Posterior vena cava (tissue), 2 donors: Measurements from ENCODE around the gene OR2T3. TPM values are rescaled to one million over a fixed set of nuclear protein-coding genes. Genes with fewer than 3 reads are reported as not detected.
"Not testable (repeated sequence)": the region's sequence is repeated elsewhere in the genome, so short reads cannot be mapped to it uniquely, and the experiment has no call there.

Experiments used
- DNase-seq: peaks from one replicate; pipeline ENCODE4 v3.0.0-alpha.2; 2020; ENCODE audit warnings: low spot score
- intact Hi-C, 2 donors: fragments of 100-400 bp; cut with DNase I; formaldehyde crosslinking; loops; one replicate each; pipeline versions ENCODE4 v1.14.1 to v1.14.2; 2022 to 2023
- total RNA-seq, 2 donors: library from RNA; stranded (reverse); fragmentation: NEBNext Ultra II Directional; extraction: Animal tissue kit (Norgen Biotek cat#: 25700); gene quantifications; one replicate each; pipeline ENCODE4 v1.2.1, GENCODE V29; 2021
- donor health status: DM: yes; HTN: yes; CAD: no.
- donor health status: DM: yes; HTN: yes; CAD: no.

OR2T3 gene
- total RNA-seq, 2 donors from 2014 or later, result not detected

- intact Hi-C loops, DNase-seq: not testable (repeated sequence)
Measured at GRCh38 chr1:248456635-248457034, 16.5 kb upstream of the OR2T3 start.

- intact Hi-C loops, DNase-seq: not testable (repeated sequence)
Measured at GRCh38 chr1:248459117-248459516, 14.0 kb upstream of the OR2T3 start.

GRCh38 chr1:248471154-248471553 lies 2.0 kb upstream of the OR2T3 start:
- no peak for DNase-seq
- intact Hi-C loops, result no loop called here

- DNase-seq, intact Hi-C loops: not testable (repeated sequence)
Measured at GRCh38 chr1:248472111-248472510, 1.0 kb upstream of the OR2T3 start.

- intact Hi-C loops, DNase-seq: not testable (repeated sequence)
Measured at GRCh38 chr1:248475660-248476059, 2.5 kb downstream of the OR2T3 start.

GRCh38 chr1:248481686-248482579 lies 8.8 kb downstream of the OR2T3 start:
- DNase-seq, intact Hi-C loops: not testable (repeated sequence)

GRCh38 chr1:248488289-248488688 lies 15.1 kb downstream of the OR2T3 start, which contains the start of gene OR2T5:
Gene OR2T5, plus strand, starts transcription at chr1:248488589. Its CDS starts 0 bp downstream, at chr1:248488589.
- intact Hi-C loops, DNase-seq: not testable (repeated sequence)

- intact Hi-C loops, result not testable (repeated sequence)
Measured at GRCh38 chr1:248496661-248497060, 23.5 kb downstream of the OR2T3 start.

GRCh38 chr1:248500305-248501035 lies 27.3 kb downstream of the OR2T3 start:
- intact Hi-C loops, DNase-seq: not testable (repeated sequence)

More at GRCh38 chr1:248496661-248497060, 23.5 kb downstream of the OR2T3 start:
- not testable (repeated sequence) for DNase-seq

GRCh38 chr1:248507773-248508172 lies 34.6 kb downstream of the OR2T3 start, which contains the start of gene OR2G6:
Gene OR2G6, plus strand, starts transcription at chr1:248508073. Its CDS starts 13,574 bp downstream, at chr1:248521647.
- intact Hi-C loops, DNase-seq: not testable (repeated sequence)

- DNase-seq, intact Hi-C loops: not testable (repeated sequence)
Measured at GRCh38 chr1:248510217-248510616, 37.1 kb downstream of the OR2T3 start.

GRCh38 chr1:248521856-248522255 lies 48.7 kb downstream of the OR2T3 start:
- intact Hi-C loops, result no loop called here
- DNase-seq, result no peak

Other genes with a start within 250 kb of the OR2T3 start
- not detected for gene OR2M4, start 241.9 kb upstream of the OR2T3 start, total RNA-seq
- not detected for gene OR2T33, start 195.4 kb upstream of the OR2T3 start, total RNA-seq
- gene OR2T12, start 169.9 kb upstream of the OR2T3 start, total RNA-seq, result not detected
- not detected for gene OR2M7, start 148.8 kb upstream of the OR2T3 start, total RNA-seq
- gene OR14C36, start 124.6 kb upstream of the OR2T3 start, total RNA-seq, result not detected
- not detected for gene OR2T4, start 111.7 kb upstream of the OR2T3 start, total RNA-seq
- gene OR2T6, start 97.6 kb upstream of the OR2T3 start, total RNA-seq, result not detected
- gene OR2T1, start 70.3 kb upstream of the OR2T3 start, total RNA-seq, result not detected
- gene OR2T2, start 27.7 kb upstream of the OR2T3 start, total RNA-seq, result not detected
- gene OR2T5, start 15.2 kb downstream of the OR2T3 start, total RNA-seq, result not detected
- gene OR2G6, start 34.7 kb downstream of the OR2T3 start, total RNA-seq, result not detected
- gene OR2T29, start 89.4 kb downstream of the OR2T3 start, total RNA-seq, result not detected
- not detected for gene OR2T34, start 101.4 kb downstream of the OR2T3 start, total RNA-seq
- not detected for gene OR2T10, start 124.3 kb downstream of the OR2T3 start, total RNA-seq
- gene OR2T11, start 161.7 kb downstream of the OR2T3 start, total RNA-seq, result not detected
- gene OR2T35, start 171.9 kb downstream of the OR2T3 start, total RNA-seq, result not detected
- not detected for gene OR2T27, start 182.2 kb downstream of the OR2T3 start, total RNA-seq
- gene OR14I1, start 229.4 kb downstream of the OR2T3 start, total RNA-seq, result not detected